K562 (cell line): ENCODE measurements around the gene ODAD2. TPM values are rescaled to one million over a fixed set of nuclear protein-coding genes. Genes with fewer than 3 reads are reported as not detected.

ENCODE experiments used
- ATAC-seq: fragments of 200-7000 bp; cut with Tn5 transposase; 3 replicates; pipeline ENCODE4 v1.9.1; 2020; ENCODE audit warnings: moderate library complexity
- BruUV-seq: library from RNA; stranded (reverse); fragments of 400-500 nt; replicated peaks from 2 replicates; lab custom pipeline; 2021; lab: Mats Ljungman, UMichigan
- CTCF ChIA-PET: fragments of 300-600 bp; formaldehyde crosslinking; extraction: SDS; loops from one replicate; lab custom pipeline; 2021; ENCODE audit warnings: low intra/inter-chr PET ratio; lab: Yijun Ruan, JAX
- POLR2A ChIA-PET: fragments of 300-600, 350-650 bp; sonication (Branson Sonifier 250); formaldehyde crosslinking; extraction: SDS; loops from one replicate; lab custom pipeline; 2021; ENCODE audit warnings: antibody characterized with exemption, inconsistent platforms; lab: Yijun Ruan, JAX
- DNase-seq, 4 experiments: peaks; one replicate each; pipeline versions ENCODE4 v3.0.0 to v3.0.0-alpha.2; 2011 to 2018; ENCODE audit warnings: low spot score in 3 of 4, mixed read lengths in 3 of 4; ENCODE audit errors: extremely low read depth in 1 of 4
- FAIRE-seq: peaks from 2 replicates; lab custom pipeline; 2011; peaks lifted over from hg19 to GRCh38; lab: Jason Lieb, UNC
- H2AFZ ChIP-seq: 2 replicates; pipeline ENCODE4 v1.6.0; 2011; ENCODE audit warnings: low read depth, low read length, control low read depth, inconsistent platforms
- H3K27ac ChIP-seq: fragments of 200-600 bp; 3 replicates; pipeline ENCODE4 v1.8.0; 2011; ENCODE audit warnings: low read depth, mild to moderate bottlenecking, control low read depth, inconsistent platforms, low read length, moderate library complexity, mixed read lengths; ENCODE audit errors: extremely low read depth
- H3K27me3 ChIP-seq, 2 experiments: fragments of 300-600 bp in 1 of 2; 2 replicates in 1 of 2; 3 replicates in 1 of 2; pipeline versions ENCODE4 v1.6.0 to v1.8.0; 2011; ENCODE audit warnings: inconsistent platforms in 2 of 2, low read length in 2 of 2, mild to moderate bottlenecking in 1 of 2, mixed read lengths in 1 of 2, moderate library complexity in 1 of 2; ENCODE audit not compliant: control insufficient read depth in 2 of 2, insufficient read depth in 2 of 2
- H3K36me3 ChIP-seq: fragments of 300-600 bp; 3 replicates; pipeline ENCODE4 v1.8.0; 2011; ENCODE audit warnings: mild to moderate bottlenecking, low read length, inconsistent platforms; ENCODE audit not compliant: control insufficient read depth, insufficient read depth
- H3K4me1 ChIP-seq, 2 experiments: fragments of 200-600 bp in 1 of 2; replicated peaks in 1 of 2; 2 replicates in 1 of 2; 3 replicates in 1 of 2; pipeline versions ENCODE4 v1.5.1 to v1.8.0; 2011; ENCODE audit warnings: inconsistent platforms in 2 of 2, low read length in 2 of 2, mild to moderate bottlenecking in 1 of 2, mixed read lengths in 1 of 2, moderate library complexity in 1 of 2; ENCODE audit not compliant: control insufficient read depth in 2 of 2, insufficient read depth in 2 of 2
- H3K4me2 ChIP-seq: 2 replicates; pipeline ENCODE4 v1.6.1; 2011; ENCODE audit warnings: low read length, control low read depth, inconsistent platforms, mixed read lengths; ENCODE audit not compliant: insufficient read depth
- H3K4me3 ChIP-seq: fragments of 200-600 bp; sonication (generic), shearing (Covaris generic); 2 replicates; pipeline ENCODE4 v1.5.1; 2016; ENCODE audit warnings: control low read depth, inconsistent platforms
- H3K79me2 ChIP-seq: fragments of 200-600 bp; 3 replicates; pipeline ENCODE4 v1.8.0; 2011; ENCODE audit warnings: low read length, inconsistent platforms; ENCODE audit not compliant: control insufficient read depth, insufficient read depth
- H3K9ac ChIP-seq, 2 experiments: 2 replicates each; pipeline versions ENCODE4 v1.6.0 to v1.6.1; 2011; ENCODE audit warnings: low read depth in 2 of 2, low read length in 2 of 2, control low read depth in 1 of 2, inconsistent platforms in 1 of 2, mild to moderate bottlenecking in 1 of 2, mixed read lengths in 1 of 2; ENCODE audit not compliant: insufficient read depth in 1 of 2
- H3K9me1 ChIP-seq: one replicate; pipeline ENCODE4 v1.6.0; 2011; ENCODE audit warnings: inconsistent platforms, mild to moderate bottlenecking, low read length, moderate library complexity; ENCODE audit not compliant: control insufficient read depth, insufficient read depth
- H3K9me3 ChIP-seq: replicated peaks from 2 replicates; pipeline ENCODE4 v1.5.1; 2011; ENCODE audit warnings: low read depth, low read length, inconsistent platforms; ENCODE audit not compliant: control insufficient read depth, insufficient read depth
- H4K20me1 ChIP-seq: replicated peaks from 2 replicates; pipeline ENCODE4 v1.6.1; 2011; ENCODE audit warnings: low read length, inconsistent platforms, mixed read lengths; ENCODE audit not compliant: control insufficient read depth, insufficient read depth
- CHD1 ChIP-seq: fragments of 200-600 bp; sonication (generic); IDR thresholded peaks from one replicate; pipeline ENCODE4 v1.6.1; 2012; ENCODE audit warnings: mild to moderate bottlenecking, moderate library complexity, low read length, inconsistent platforms
- FOXP1 ChIP-seq: sonication (generic); formaldehyde crosslinking; IDR thresholded peaks from 2 replicates; pipeline ENCODE4 v1.8.0; 2022; ENCODE audit warnings: mild to moderate bottlenecking, missing genetic modification reagents
- FOXP4 ChIP-seq: sonication (generic); formaldehyde crosslinking; IDR thresholded peaks from 2 replicates; pipeline ENCODE4 v1.8.0; 2022; ENCODE audit warnings: mild to moderate bottlenecking, missing genetic modification reagents, borderline replicate concordance
- HDAC1 ChIP-seq, 2 experiments: fragments of 450-650 bp; IDR thresholded peaks; 2 replicates each; pipeline ENCODE4 v1.6.1; 2016 to 2017; ENCODE audit warnings: inconsistent platforms in 1 of 2, mild to moderate bottlenecking in 1 of 2, moderate library complexity in 1 of 2
- KAT7 ChIP-seq: sonication (generic); formaldehyde crosslinking; IDR thresholded peaks from 2 replicates; pipeline ENCODE4 v1.8.0; 2022; ENCODE audit warnings: missing genetic modification reagents, mild to moderate bottlenecking, borderline replicate concordance
- LEF1 ChIP-seq: fragments of 450-650 bp; IDR thresholded peaks from 2 replicates; pipeline ENCODE4 v1.6.1; 2016; ENCODE audit warnings: mild to moderate bottlenecking
- NFRKB ChIP-seq: fragments of 450-650 bp; IDR thresholded peaks from 2 replicates; pipeline ENCODE4 v1.6.1; 2016; ENCODE audit warnings: low read depth
- PRDM10 ChIP-seq: fragments of 450-650 bp; IDR thresholded peaks from 2 replicates; pipeline ENCODE4 v1.6.1; 2018; ENCODE audit not compliant: partially characterized antibody
- RBM25 ChIP-seq: fragments of 200-400 bp; formaldehyde crosslinking; IDR thresholded peaks from 2 replicates; pipeline ENCODE4 v1.6.1; 2018; ENCODE audit warnings: low read length, low read depth, moderate library complexity; ENCODE audit not compliant: severe bottlenecking
- TFE3 ChIP-seq: fragments of 450-650 bp; formaldehyde crosslinking; IDR thresholded peaks from 2 replicates; pipeline ENCODE4 v1.4.0; 2020; ENCODE audit warnings: mild to moderate bottlenecking, mixed read lengths
- ZNF57 ChIP-seq: fragments of 450-650 bp; formaldehyde crosslinking; IDR thresholded peaks from 2 replicates; pipeline ENCODE4 v1.4.0; 2020; ENCODE audit warnings: mild to moderate bottlenecking, moderate library complexity
- ZNF584 ChIP-seq: fragments of 200-800 bp; sonication (Bioruptor generic); IDR thresholded peaks from 2 replicates; pipeline ENCODE4 v1.6.1; 2016; ENCODE audit warnings: low read depth, mild to moderate bottlenecking, missing genetic modification characterization, missing compliant biosample characterization
- ZNF76 ChIP-seq: fragments of 250-450 bp; sonication (Bioruptor Pico); IDR thresholded peaks from 2 replicates; pipeline ENCODE4 v1.4.0; 2020; ENCODE audit warnings: mild to moderate bottlenecking, moderate library complexity, borderline replicate concordance
- WGBS: fragments of 100-300 bp; shearing (Covaris generic); methylation state at CpG from one replicate; pipeline ENCODE4 v1.1.6; 2016; ENCODE audit warnings: low coverage, mixed read lengths; ENCODE audit not compliant: insufficient coverage; ENCODE audit errors: missing lambda C conversion rate; 5-methylcytosine and 5-hydroxymethylcytosine counted together
- in situ Hi-C: fragments of 300-500 bp; cut with MboI; formaldehyde crosslinking; loops from 4 replicates; pipeline ENCODE4 v1.15.0; 2018; ENCODE audit warnings: inconsistent platforms, mixed read lengths
- intact Hi-C: fragments of 100-400 bp; cut with micrococcal nuclease; formaldehyde crosslinking; loops from 2 replicates; pipeline ENCODE4 v1.14.2; 2022
- polyA plus RNA-seq, 8 experiments: library from polyadenylated mRNA; depleted of rRNA in 4 of 8; stranded (reverse) in 5 of 8; unstranded in 3 of 8; fragments of >200 nt; fragmentation: Nextera tagmentation in 2 of 8; fragmentation: Illumina TruSeq in 1 of 8; extraction: Ambion mirVana in 2 of 8; extraction: Trizol in 1 of 8; gene quantifications; 2 replicates each; pipeline versions ENCODE4 v1.2.1 to v1.2.3, GENCODE V29; 2011 to 2014; ENCODE audit warnings: inconsistent platforms in 1 of 8, missing spikeins in 1 of 8
- total RNA-seq, 7 experiments: library from RNA; depleted of rRNA in 6 of 7; stranded (reverse); fragments of >200 nt in 6 of 7; fragmentation: Illumina TruSeq in 2 of 7; extraction: Trizol in 2 of 7; gene quantifications; 2 replicates each; pipeline versions ENCODE4 v1.2.1 to v1.2.3, GENCODE V29; 2011 to 2021; ENCODE audit warnings: low replicate concordance in 1 of 7

ODAD2 gene
- total and polyA plus RNA-seq, 9 of the 15 experiments (the other 6 are each of a cell fraction or from before 2014, with no cell fraction given) = not detected

- Histone ChIP-seq H3K79me2 (no peaks in the 10 kb centered on the region), H3K9me1 (no peaks in the 10 kb centered on the region), H3K36me3 (no peaks in the 10 kb centered on the region), H4K20me1 (no peaks in the 10 kb centered on the region), H3K9ac (no peak overlapping the region), H3K4me2 (no peak overlapping the region)
- no TSS peak for BruUV-seq
- ChIA-PET CTCF (no interaction called here), POLR2A (no interaction called here)
- no peak for ATAC-seq
- 0% methylated on average over 9 of the region's 9 CpGs for WGBS
- TF ChIP-seq TFE3 (CRISPR knock-in tag) (no peak), RBM25 (no peak), HDAC1 (IDR thresholded peaks at IDR 0.05) (no peak), ZNF76 (CRISPR knock-in tag) (no peak), NFRKB (no peak), ZNF57 (CRISPR knock-in tag) (no peak), FOXP4 (CRISPR knock-in tag) (no peak), KAT7 (CRISPR knock-in tag) (no peak), ZNF584 (CRISPR knock-in tag) (no peak), FOXP1 (CRISPR knock-in tag) (no peak), PRDM10 (no peak), LEF1 (no peak), CHD1 (no peak)
- TF ChIP-seq, all 486 proteins: peak for 0
- no peak overlapping the region for H2AFZ ChIP-seq
- no peaks in the 10 kb centered on the region for H3K27me3 ChIP-seq
- DNase-seq (no peak), FAIRE-seq (no peak)
- intact Hi-C loops = no loop called here
- H3K4me3 ChIP-seq = no peak overlapping the region
- in situ Hi-C loops = no loop called here
- no peak overlapping the region for H3K27ac ChIP-seq
- no peaks in the 10 kb centered on the region for H3K9me3 ChIP-seq
- no peaks in the 10 kb centered on the region for H3K4me1 ChIP-seq
Measured at GRCh38 chr10:27819781-27820531, 178.9 kb downstream of the ODAD2 start.
